Measurements from ENCODE around the gene ADAM15.

DNA sequence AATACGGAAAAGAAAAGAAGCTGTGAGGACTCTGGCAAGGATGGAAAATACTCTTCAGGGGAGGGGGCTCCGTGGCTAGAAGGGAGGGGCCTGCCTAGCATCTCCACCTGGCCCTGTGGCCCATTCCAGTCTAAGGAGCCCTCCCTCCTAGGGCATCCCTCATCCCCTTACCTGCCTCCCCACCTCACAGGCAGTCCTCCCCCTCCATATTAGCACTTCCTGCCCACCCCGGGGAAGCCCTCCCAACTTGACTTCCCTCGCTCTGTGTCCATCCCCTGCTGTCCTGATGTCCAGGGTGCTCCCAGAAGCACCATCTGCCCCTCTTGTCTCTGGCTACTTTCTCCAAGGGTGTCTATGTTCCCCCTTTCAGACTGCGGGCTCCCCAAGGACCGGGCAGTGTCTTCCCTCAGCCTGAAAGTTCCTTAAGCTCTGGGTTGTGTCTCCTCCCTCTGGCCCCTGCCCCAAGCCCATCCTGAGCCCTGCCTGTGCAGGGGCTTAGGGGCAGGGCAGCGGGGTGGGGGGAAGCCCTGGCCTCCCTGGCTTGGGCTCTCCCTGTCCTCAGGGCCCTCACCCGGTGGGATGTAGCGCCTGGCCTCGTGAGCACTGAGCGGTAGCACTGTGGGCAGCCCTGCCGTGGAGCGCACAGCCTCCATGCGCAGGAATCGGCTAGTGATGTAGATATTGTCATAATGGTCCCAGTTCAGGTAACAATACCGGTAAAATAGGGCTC is 21.4 kb upstream of the ADAM15 start:
- TF ChIP-seq, protein P1, sequence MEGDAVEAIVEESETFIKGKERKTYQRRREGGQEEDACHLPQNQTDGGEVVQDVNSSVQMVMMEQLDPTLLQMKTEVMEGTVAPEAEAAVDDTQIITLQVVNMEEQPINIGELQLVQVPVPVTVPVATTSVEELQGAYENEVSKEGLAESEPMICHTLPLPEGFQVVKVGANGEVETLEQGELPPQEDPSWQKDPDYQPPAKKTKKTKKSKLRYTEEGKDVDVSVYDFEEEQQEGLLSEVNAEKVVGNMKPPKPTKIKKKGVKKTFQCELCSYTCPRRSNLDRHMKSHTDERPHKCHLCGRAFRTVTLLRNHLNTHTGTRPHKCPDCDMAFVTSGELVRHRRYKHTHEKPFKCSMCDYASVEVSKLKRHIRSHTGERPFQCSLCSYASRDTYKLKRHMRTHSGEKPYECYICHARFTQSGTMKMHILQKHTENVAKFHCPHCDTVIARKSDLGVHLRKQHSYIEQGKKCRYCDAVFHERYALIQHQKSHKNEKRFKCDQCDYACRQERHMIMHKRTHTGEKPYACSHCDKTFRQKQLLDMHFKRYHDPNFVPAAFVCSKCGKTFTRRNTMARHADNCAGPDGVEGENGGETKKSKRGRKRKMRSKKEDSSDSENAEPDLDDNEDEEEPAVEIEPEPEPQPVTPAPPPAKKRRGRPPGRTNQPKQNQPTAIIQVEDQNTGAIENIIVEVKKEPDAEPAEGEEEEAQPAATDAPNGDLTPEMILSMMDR (IDR thresholded peaks at IDR 0.05) = no peak
- TF ChIP-seq POLR2A (IDR thresholded peaks at IDR 0.05) = no peak
- TF ChIP-seq POLR2AphosphoS5 (IDR thresholded peaks at IDR 0.05) = no peak
- TF ChIP-seq EP300 (IDR thresholded peaks at IDR 0.05; ENCODE audit: low read depth) = no peak
